Activated naive CD4-positive, alpha-beta T cell treated with anti-CD3 and anti-CD28 coated beads, Interleukin-2, amount 10 ng/mL, durations not matched to agents 7 days and 5 days (primary cell): ENCODE data around the gene DNAJC1.
"Not testable (repeated sequence)": the region's sequence is repeated elsewhere in the genome, so short reads cannot be mapped to it uniquely, and the experiment has no call there.

Experiments used
- CTCF ChIA-PET: fragments of 350-600 bp; sonication (Branson Sonifier 250); formaldehyde crosslinking; loops from one replicate; lab custom pipeline; 2021; ENCODE audit warnings: antibody characterized with exemption; lab: Charles Lee
- DNase-seq: peaks from one replicate; pipeline ENCODE4 v3.0.0-alpha.2; 2020
- H3K27ac Mint-ChIP-seq: one replicate; pipeline ENCODE4 v1.8.0; 2021; ENCODE audit warnings: mild to moderate bottlenecking, moderate library complexity, mixed read lengths
- H3K27me3 Mint-ChIP-seq: one replicate; pipeline ENCODE4 v1.8.0; 2021; ENCODE audit warnings: mild to moderate bottlenecking, mixed read lengths
- H3K36me3 Mint-ChIP-seq: one replicate; pipeline ENCODE4 v1.8.0; 2021; ENCODE audit warnings: mixed read lengths
- H3K4me1 Mint-ChIP-seq: one replicate; pipeline ENCODE4 v1.8.0; 2021; ENCODE audit warnings: mixed read lengths
- H3K4me3 Mint-ChIP-seq: one replicate; pipeline ENCODE4 v1.8.0; 2021; ENCODE audit warnings: mild to moderate bottlenecking, moderate library complexity, mixed read lengths
- H3K9me3 Mint-ChIP-seq: one replicate; pipeline ENCODE4 v1.8.0; 2021; ENCODE audit warnings: mixed read lengths

The DNAJC1 gene

GRCh38 chr10:21733710-21734109, 269.8 kb downstream of the DNAJC1 start:
- no peaks in the 10 kb centered on the region for H3K9me3 Mint-ChIP-seq
- no peak overlapping the region for H3K4me3 Mint-ChIP-seq
- no peak overlapping the region for H3K27ac Mint-ChIP-seq
- no peaks in the 10 kb centered on the region for H3K27me3 Mint-ChIP-seq
- H3K4me1 Mint-ChIP-seq = peaks cover 33% of the 10 kb centered on the region
- peaks cover 40% of the 10 kb centered on the region for H3K36me3 Mint-ChIP-seq
- no peak for DNase-seq
- CTCF ChIA-PET = interaction anchor here (1.3 to 8.1 kb wide), 2 partner anchors 9 to 237 kb away, joined by 3 to 52 read pairs; no protein-coding TSS in a partner anchor

- CTCF ChIA-PET = interaction anchor here (0.8 to 8.1 kb wide), 9 partner anchors 9 to 452 kb away, joined by 3 to 52 read pairs (median 4); no protein-coding TSS in a partner anchor
- peaks cover 46% of the 10 kb centered on the region for H3K36me3 Mint-ChIP-seq
- no peaks in the 10 kb centered on the region for H3K27me3 Mint-ChIP-seq
- no peaks in the 10 kb centered on the region for H3K9me3 Mint-ChIP-seq
- H3K27ac Mint-ChIP-seq = no peak overlapping the region
- peak; percentile 60 for DNase-seq
- peaks cover 38% of the 10 kb centered on the region for H3K4me1 Mint-ChIP-seq
- no peak overlapping the region for H3K4me3 Mint-ChIP-seq
Measured at GRCh38 chr10:21732067-21732772, 271.3 kb downstream of the DNAJC1 start.

- H3K4me1 Mint-ChIP-seq = peaks cover 37% of the 10 kb centered on the region
- no peak overlapping the region for H3K4me3 Mint-ChIP-seq
- no peaks in the 10 kb centered on the region for H3K27me3 Mint-ChIP-seq
- H3K27ac Mint-ChIP-seq = no peak overlapping the region
- CTCF ChIA-PET = interaction anchor here (8.1 kb wide), 1 partner anchor 232 kb away, joined by 52 read pairs; no protein-coding TSS in a partner anchor
- H3K36me3 Mint-ChIP-seq = peaks cover 38% of the 10 kb centered on the region
- H3K9me3 Mint-ChIP-seq = no peaks in the 10 kb centered on the region
- no peak for DNase-seq
Measured at GRCh38 chr10:21728618-21729017, 274.9 kb downstream of the DNAJC1 start.

- Mint-ChIP-seq H3K9me3 (no peaks in the 10 kb centered on the region), H3K27me3 (no peaks in the 10 kb centered on the region), H3K4me3 (no peak overlapping the region), H3K27ac (peak overlapping the region; percentile 26), H3K4me1 (peaks cover 37% of the 10 kb centered on the region), H3K36me3 (peaks cover 38% of the 10 kb centered on the region)
- CTCF ChIA-PET = interaction anchor here (8.1 kb wide), 1 partner anchor 231 kb away, joined by 52 read pairs; no protein-coding TSS in a partner anchor
- no peak for DNase-seq
Measured at GRCh38 chr10:21727452-21728168, 275.9 kb downstream of the DNAJC1 start.

- H3K36me3 Mint-ChIP-seq = peaks cover 35% of the 10 kb centered on the region
- DNase-seq = no peak
- CTCF ChIA-PET = no interaction called here
- H3K4me3 Mint-ChIP-seq = no peak overlapping the region
- H3K27ac Mint-ChIP-seq = no peak overlapping the region
- peaks cover 31% of the 10 kb centered on the region for H3K4me1 Mint-ChIP-seq
- H3K27me3 Mint-ChIP-seq = no peaks in the 10 kb centered on the region
- no peaks in the 10 kb centered on the region for H3K9me3 Mint-ChIP-seq
Measured at GRCh38 chr10:21726601-21727225, 276.8 kb downstream of the DNAJC1 start.

- Mint-ChIP-seq H3K4me1 (peaks cover 31% of the 10 kb centered on the region), H3K4me3 (no peak overlapping the region), H3K27ac (no peak overlapping the region), H3K36me3 (peaks cover 34% of the 10 kb centered on the region), H3K27me3 (no peaks in the 10 kb centered on the region), H3K9me3 (no peaks in the 10 kb centered on the region)
- CTCF ChIA-PET = interaction anchor here (0.7 to 1.3 kb wide), 2 partner anchors 9 to 228 kb away, joined by 3 to 7 read pairs; no protein-coding TSS in a partner anchor
- DNase-seq = peak; percentile 62
Measured at GRCh38 chr10:21724687-21725367, 278.7 kb downstream of the DNAJC1 start.

- Mint-ChIP-seq H3K27ac (no peak overlapping the region), H3K27me3 (no peaks in the 10 kb centered on the region), H3K4me1 (peaks cover 31% of the 10 kb centered on the region), H3K4me3 (no peak overlapping the region), H3K9me3 (no peaks in the 10 kb centered on the region), H3K36me3 (peaks cover 31% of the 10 kb centered on the region)
- CTCF ChIA-PET = interaction anchor here (1.3 kb wide), 1 partner anchor 228 kb away, joined by 7 read pairs; no protein-coding TSS in a partner anchor
- DNase-seq = no peak
Measured at GRCh38 chr10:21724020-21724589, 279.4 kb downstream of the DNAJC1 start.

- CTCF ChIA-PET = no interaction called here
- no peaks in the 10 kb centered on the region for H3K27me3 Mint-ChIP-seq
- no peak overlapping the region for H3K27ac Mint-ChIP-seq
- no peaks in the 10 kb centered on the region for H3K9me3 Mint-ChIP-seq
- peaks cover 19% of the 10 kb centered on the region for H3K4me1 Mint-ChIP-seq
- peaks cover 27% of the 10 kb centered on the region for H3K36me3 Mint-ChIP-seq
- no peak overlapping the region for H3K4me3 Mint-ChIP-seq
- no peak for DNase-seq
Measured at GRCh38 chr10:21722209-21722608, 281.3 kb downstream of the DNAJC1 start.

GRCh38 chr10:21721000-21721665, 282.4 kb downstream of the DNAJC1 start:
- H3K27me3 Mint-ChIP-seq = no peaks in the 10 kb centered on the region
- peaks cover 15% of the 10 kb centered on the region for H3K4me1 Mint-ChIP-seq

GRCh38 chr10:21720090-21720489, 283.4 kb downstream of the DNAJC1 start:
- no peak for DNase-seq
- H3K27me3 Mint-ChIP-seq = no peaks in the 10 kb centered on the region
- H3K36me3 Mint-ChIP-seq = peaks cover 27% of the 10 kb centered on the region

More at GRCh38 chr10:21721000-21721665, 282.4 kb downstream of the DNAJC1 start:
- no peaks in the 10 kb centered on the region for H3K9me3 Mint-ChIP-seq
- H3K4me3 Mint-ChIP-seq = no peak overlapping the region
- no peak for DNase-seq
- CTCF ChIA-PET = interaction anchor here (1.0 kb wide), 1 partner anchor 226 kb away, joined by 4 read pairs; no protein-coding TSS in a partner anchor
- H3K36me3 Mint-ChIP-seq = peaks cover 20% of the 10 kb centered on the region
- H3K27ac Mint-ChIP-seq = no peak overlapping the region

GRCh38 chr10:21719502-21719901, 284.0 kb downstream of the DNAJC1 start:
- peaks cover 3% of the 10 kb centered on the region for H3K4me1 Mint-ChIP-seq
- peaks cover 26% of the 10 kb centered on the region for H3K36me3 Mint-ChIP-seq
- no peaks in the 10 kb centered on the region for H3K9me3 Mint-ChIP-seq
- H3K27ac Mint-ChIP-seq = no peak overlapping the region
- CTCF ChIA-PET = interaction anchor here (1.8 kb wide), 1 partner anchor 12 kb away, joined by 7 read pairs; no protein-coding TSS in a partner anchor
- no peaks in the 10 kb centered on the region for H3K27me3 Mint-ChIP-seq
- H3K4me3 Mint-ChIP-seq = no peak overlapping the region
- DNase-seq = no peak

More at GRCh38 chr10:21720090-21720489, 283.4 kb downstream of the DNAJC1 start:
- CTCF ChIA-PET = interaction anchor here (1.0 to 1.8 kb wide), 2 partner anchors 11 to 225 kb away, joined by 4 to 7 read pairs; no protein-coding TSS in a partner anchor
- Mint-ChIP-seq H3K27ac (no peak overlapping the region), H3K4me1 (peaks cover 9% of the 10 kb centered on the region), H3K9me3 (no peaks in the 10 kb centered on the region), H3K4me3 (no peak overlapping the region)

GRCh38 chr10:21717437-21718054, 286.0 kb downstream of the DNAJC1 start:
- H3K4me1 Mint-ChIP-seq, H3K27me3 Mint-ChIP-seq, H3K27ac Mint-ChIP-seq, H3K4me3 Mint-ChIP-seq, H3K9me3 Mint-ChIP-seq, DNase-seq, CTCF ChIA-PET: not testable (repeated sequence)
- peaks cover 32% of the 10 kb centered on the region for H3K36me3 Mint-ChIP-seq
